Fibroblast of lung (primary cell): Measurements from ENCODE around the gene IL34.

Experiments used
- CTCF ChIP-seq, 2 donors: IDR thresholded peaks in 1 of 2; conservative IDR thresholded peaks in 1 of 2; 1 replicate in 1 of 2; 2 replicates in 1 of 2; pipeline ENCODE4 v1.5.1; 2011 to 2012; ENCODE audit warnings: low read length in 2 of 2, control low read depth in 1 of 2, inconsistent platforms in 1 of 2, low read depth in 1 of 2, mild to moderate bottlenecking in 1 of 2
- EZH2 ChIP-seq: IDR thresholded peaks from 2 replicates; pipeline ENCODE4 v1.5.1; 2012; ENCODE audit warnings: low read length, control low read depth, mild to moderate bottlenecking; ENCODE audit errors: missing control alignments

GRCh38 chr16:70614208-70614951, 32.0 kb upstream of the IL34 start:
- TF ChIP-seq CTCF (conservative IDR thresholded peaks at IDR 0.05 in 1 of 2, IDR thresholded peaks at IDR 0.05 in 1 of 2; ENCODE audit: low read depth in 1 of 2, low read length in 2 of 2) (no peak), EZH2 (no peak)
